Endothelial cell of umbilical vein (primary cell): ENCODE results near the gene DGKI. TPM values are rescaled to one million over a fixed set of nuclear protein-coding genes. Genes with fewer than 3 reads are reported as not detected.

Experiments used
- BruUV-seq: library from RNA; stranded (reverse); fragments of 400-500 nt; replicated peaks from 2 replicates; lab custom pipeline; 2021; lab: Mats Ljungman, UMichigan
- CTCF ChIA-PET: fragments of 300-600, 350-600 bp; sonication (Branson Sonifier 250); formaldehyde crosslinking; loops from one replicate; lab custom pipeline; 2021; ENCODE audit warnings: antibody characterized with exemption, inconsistent platforms; lab: Charles Lee
- POLR2A ChIA-PET: fragments of 300-600, 350-600 bp; sonication (Branson Sonifier 250); formaldehyde crosslinking; loops from one replicate; lab custom pipeline; 2021; ENCODE audit warnings: antibody characterized with exemption, inconsistent platforms; lab: Charles Lee
- DNase-seq: peaks from one replicate; pipeline ENCODE4 v3.0.0-alpha.2; 2011; ENCODE audit warnings: low read depth, low spot score
- FAIRE-seq: peaks from 2 replicates; lab custom pipeline; 2011; peaks lifted over from hg19 to GRCh38; lab: Jason Lieb, UNC
- H2AFZ ChIP-seq: 2 replicates; pipeline ENCODE4 v1.6.0; 2012; ENCODE audit warnings: low read depth, low read length, control low read depth, inconsistent platforms
- H3K27ac ChIP-seq: 2 replicates; pipeline ENCODE4 v1.5.1; 2011; ENCODE audit warnings: low read depth, mild to moderate bottlenecking, control low read depth, low read length, moderate library complexity; ENCODE audit not compliant: insufficient read depth
- H3K27me3 ChIP-seq, 2 experiments: 2 replicates each; pipeline versions ENCODE4 v1.6.0 to v1.6.1; 2011; ENCODE audit warnings: low read length in 2 of 2, mixed read lengths in 1 of 2; ENCODE audit not compliant: control insufficient read depth in 2 of 2, insufficient read depth in 2 of 2
- H3K36me3 ChIP-seq, 2 experiments: 2 replicates in 1 of 2; 3 replicates in 1 of 2; pipeline ENCODE4 v1.5.1; 2011; ENCODE audit warnings: low read length in 2 of 2, mild to moderate bottlenecking in 1 of 2, moderate library complexity in 1 of 2; ENCODE audit not compliant: control insufficient read depth in 2 of 2, insufficient read depth in 2 of 2; ENCODE audit errors: extremely low read depth in 1 of 2
- H3K4me1 ChIP-seq: 3 replicates; pipeline ENCODE4 v1.5.1; 2011; ENCODE audit warnings: mild to moderate bottlenecking, low read length; ENCODE audit not compliant: control insufficient read depth, insufficient read depth; ENCODE audit errors: extremely low read depth
- H3K4me2 ChIP-seq: 2 replicates; pipeline ENCODE4 v1.6.1; 2011; ENCODE audit warnings: low read length, control low read depth, mixed read lengths; ENCODE audit not compliant: insufficient read depth
- H3K4me3 ChIP-seq, 3 experiments: fragments of 200-600 bp in 1 of 3; sonication (generic), shearing (Covaris generic) in 1 of 3; replicated peaks in 1 of 3; 2 replicates each; pipeline ENCODE4 v1.5.1; 2011 to 2016; ENCODE audit warnings: control low read depth in 3 of 3, low read length in 3 of 3, mild to moderate bottlenecking in 2 of 3, inconsistent platforms in 1 of 3, low read depth in 1 of 3, moderate library complexity in 1 of 3; ENCODE audit not compliant: insufficient read depth in 1 of 3
- H3K79me2 ChIP-seq: 2 replicates; pipeline ENCODE4 v1.6.0; 2012; ENCODE audit warnings: low read length, inconsistent platforms; ENCODE audit not compliant: control insufficient read depth, insufficient read depth
- H3K9ac ChIP-seq: replicated peaks from 2 replicates; pipeline ENCODE3; 2011; ENCODE audit warnings: low read length, control low read depth; ENCODE audit not compliant: insufficient read depth; ENCODE audit errors: extremely low read depth
- H3K9me1 ChIP-seq: replicated peaks from 3 replicates; pipeline ENCODE4 v1.6.0; 2011; ENCODE audit warnings: mild to moderate bottlenecking, low read length; ENCODE audit not compliant: control insufficient read depth, insufficient read depth; ENCODE audit errors: extremely low read depth
- H3K9me3 ChIP-seq: replicated peaks from 2 replicates; pipeline ENCODE4 v1.5.1; 2012; ENCODE audit warnings: low read length, inconsistent platforms; ENCODE audit not compliant: control insufficient read depth, insufficient read depth
- H4K20me1 ChIP-seq: replicated peaks from 2 replicates; pipeline ENCODE3; 2011; ENCODE audit warnings: mild to moderate bottlenecking, low read length; ENCODE audit not compliant: control insufficient read depth, insufficient read depth; ENCODE audit errors: extremely low read depth
- EZH2 ChIP-seq: IDR thresholded peaks from 2 replicates; pipeline ENCODE4 v1.6.1; 2012; ENCODE audit warnings: borderline replicate concordance, low read depth, mild to moderate bottlenecking, moderate library complexity, low read length, inconsistent platforms; ENCODE audit not compliant: severe bottlenecking
- FOS ChIP-seq: IDR thresholded peaks from 2 replicates; pipeline ENCODE4 v1.6.1; 2011; ENCODE audit warnings: mild to moderate bottlenecking, low read length, moderate library complexity, borderline replicate concordance; ENCODE audit not compliant: insufficient read depth
- GATA2 ChIP-seq: IDR thresholded peaks from 2 replicates; pipeline ENCODE4 v1.7.0; 2011; ENCODE audit warnings: low read depth, mild to moderate bottlenecking, moderate library complexity, mixed read lengths, low read length; ENCODE audit not compliant: insufficient read length, insufficient read depth
- JUN ChIP-seq: IDR thresholded peaks from 2 replicates; pipeline ENCODE4 v1.6.1; 2011; ENCODE audit warnings: borderline replicate concordance, low read depth; ENCODE audit not compliant: insufficient read length, insufficient read depth
- MAX ChIP-seq: IDR thresholded peaks from 2 replicates; pipeline ENCODE4 v1.6.1; 2011; ENCODE audit not compliant: insufficient read depth, insufficient read length
- MYC ChIP-seq: IDR thresholded peaks from one replicate; pipeline ENCODE4 v1.6.1; 2011; ENCODE audit warnings: mild to moderate bottlenecking, low read depth, low read length
- POLR2A ChIP-seq: IDR thresholded peaks from 2 replicates; pipeline ENCODE4 v1.6.1; 2012; ENCODE audit warnings: low read depth, mild to moderate bottlenecking, control low read depth, low read length
- POLR2AphosphoS5 ChIP-seq: IDR thresholded peaks from 2 replicates; pipeline ENCODE4 v1.6.1; 2012; ENCODE audit warnings: low read depth, mild to moderate bottlenecking, control low read depth, low read length, moderate library complexity; ENCODE audit not compliant: insufficient read depth
- dilution Hi-C: fragments of 300-500 bp; cut with MboI; formaldehyde crosslinking; loops from one replicate; pipeline ENCODE4 v1.15.0; 2019; ENCODE audit warnings: low sequenced_read_pairs; ENCODE audit not compliant: extremely low pct_ligation_motif_present
- intact Hi-C: fragments of 100-400 bp; cut with micrococcal nuclease; formaldehyde crosslinking; loops from one replicate; pipeline ENCODE4 v1.10.0; 2022
- polyA plus RNA-seq, 4 experiments: library from polyadenylated mRNA; depleted of rRNA in 3 of 4; stranded (reverse) in 3 of 4; unstranded in 1 of 4; fragments of >200 nt; gene quantifications; 2 replicates each; pipeline versions ENCODE4 v1.2.1 to v1.2.3, GENCODE V29; 2011 to 2012; ENCODE audit warnings: missing spikeins in 1 of 4
- total RNA-seq: library from RNA; stranded (reverse); gene quantifications from 2 replicates; pipeline ENCODE4 v1.2.3, GENCODE V29; 2021
- TF ChIP-seq, protein P1 (sequence below), 2 donors: IDR thresholded peaks; 1 replicate in 1 of 2; 2 replicates in 1 of 2; pipeline ENCODE4 v1.5.1; 2011; ENCODE audit warnings: low read length in 2 of 2, mild to moderate bottlenecking in 2 of 2, moderate library complexity in 2 of 2, control low read depth in 1 of 2, inconsistent platforms in 1 of 2, low read depth in 1 of 2; ENCODE audit not compliant: insufficient read depth in 1 of 2; ENCODE audit errors: extremely low read depth in 1 of 2

DGKI gene
- total and polyA plus RNA-seq, 2 donors (not counting 3 experiments of a cell fraction or from before 2014, with no cell fraction given) = 0.11 to 0.51 TPM

- intact Hi-C loops = no loop called here
- DNase-seq (no peak), FAIRE-seq (no peak)
- H3K9ac ChIP-seq = no peak overlapping the region
- H3K4me1 ChIP-seq = no peaks in the 10 kb centered on the region
- POLR2A ChIA-PET = no interaction called here
- TF ChIP-seq MYC = no peak
- no peak for TF ChIP-seq GATA2
- no peak for TF ChIP-seq JUN
- TF ChIP-seq POLR2AphosphoS5 = no peak
- TF ChIP-seq FOS = no peak
- no peak for TF ChIP-seq MAX
- TF ChIP-seq, protein P1, sequence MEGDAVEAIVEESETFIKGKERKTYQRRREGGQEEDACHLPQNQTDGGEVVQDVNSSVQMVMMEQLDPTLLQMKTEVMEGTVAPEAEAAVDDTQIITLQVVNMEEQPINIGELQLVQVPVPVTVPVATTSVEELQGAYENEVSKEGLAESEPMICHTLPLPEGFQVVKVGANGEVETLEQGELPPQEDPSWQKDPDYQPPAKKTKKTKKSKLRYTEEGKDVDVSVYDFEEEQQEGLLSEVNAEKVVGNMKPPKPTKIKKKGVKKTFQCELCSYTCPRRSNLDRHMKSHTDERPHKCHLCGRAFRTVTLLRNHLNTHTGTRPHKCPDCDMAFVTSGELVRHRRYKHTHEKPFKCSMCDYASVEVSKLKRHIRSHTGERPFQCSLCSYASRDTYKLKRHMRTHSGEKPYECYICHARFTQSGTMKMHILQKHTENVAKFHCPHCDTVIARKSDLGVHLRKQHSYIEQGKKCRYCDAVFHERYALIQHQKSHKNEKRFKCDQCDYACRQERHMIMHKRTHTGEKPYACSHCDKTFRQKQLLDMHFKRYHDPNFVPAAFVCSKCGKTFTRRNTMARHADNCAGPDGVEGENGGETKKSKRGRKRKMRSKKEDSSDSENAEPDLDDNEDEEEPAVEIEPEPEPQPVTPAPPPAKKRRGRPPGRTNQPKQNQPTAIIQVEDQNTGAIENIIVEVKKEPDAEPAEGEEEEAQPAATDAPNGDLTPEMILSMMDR (IDR thresholded peaks at IDR 0.05; ENCODE audit: extremely low read depth in 1 of 2, insufficient read depth in 1 of 2, low read depth in 1 of 2, low read length in 2 of 2) = no peak
- no peak for TF ChIP-seq EZH2
- no peak for TF ChIP-seq POLR2A
- no peaks in the 10 kb centered on the region for H3K27me3 ChIP-seq
- no peak overlapping the region for H2AFZ ChIP-seq
- no peaks in the 10 kb centered on the region for H3K36me3 ChIP-seq
- H3K27ac ChIP-seq = no peak overlapping the region
- CTCF ChIA-PET = no interaction called here
- dilution Hi-C loops = no loop called here
- H3K9me1 ChIP-seq = no peaks in the 10 kb centered on the region
- BruUV-seq = no TSS peak
- H3K4me3 ChIP-seq = no peak overlapping the region
- no peaks in the 10 kb centered on the region for H3K9me3 ChIP-seq
- no peak overlapping the region for H3K4me2 ChIP-seq
- H3K79me2 ChIP-seq = no peaks in the 10 kb centered on the region
- no peaks in the 10 kb centered on the region for H4K20me1 ChIP-seq
These were observed 10.2 kb downstream of the DGKI start for GRCh38 chr7:137836541-137836940.
